Keratinocyte (primary cell): Measurements from ENCODE around the gene ZNF14. TPM values are rescaled to one million over a fixed set of nuclear protein-coding genes. Genes with fewer than 3 reads are reported as not detected.

Experiments
- DNase-seq: peaks from one replicate; pipeline ENCODE4 v3.0.0-alpha.2; 2011; ENCODE audit warnings: low read depth, missing footprints, low spot score
- FAIRE-seq: peaks from 2 replicates; lab custom pipeline; 2011; peaks lifted over from hg19 to GRCh38; lab: Jason Lieb, UNC
- H2AFZ ChIP-seq: 2 replicates; pipeline ENCODE4 v1.6.0; 2012; ENCODE audit warnings: low read length, control low read depth, inconsistent platforms; ENCODE audit not compliant: control insufficient read depth
- H3K27ac ChIP-seq: 2 replicates; pipeline ENCODE4 v1.5.1; 2011; ENCODE audit warnings: low read length; ENCODE audit not compliant: control insufficient read depth, insufficient read depth
- H3K27me3 ChIP-seq: 3 replicates; pipeline ENCODE4 v1.6.0; 2011; ENCODE audit warnings: low read length; ENCODE audit not compliant: control insufficient read depth, insufficient read depth; ENCODE audit errors: extremely low read depth
- H3K36me3 ChIP-seq, 2 experiments: 2 replicates in 1 of 2; 3 replicates in 1 of 2; pipeline ENCODE4 v1.5.1; 2011; ENCODE audit warnings: low read length in 2 of 2, mild to moderate bottlenecking in 1 of 2; ENCODE audit not compliant: control insufficient read depth in 2 of 2, insufficient read depth in 2 of 2; ENCODE audit errors: extremely low read depth in 1 of 2
- H3K4me1 ChIP-seq: 3 replicates; pipeline ENCODE4 v1.5.1; 2011; ENCODE audit warnings: low read length; ENCODE audit not compliant: control insufficient read depth, insufficient read depth; ENCODE audit errors: extremely low read depth
- H3K4me2 ChIP-seq: 3 replicates; pipeline ENCODE4 v1.6.0; 2011; ENCODE audit warnings: low read depth, low read length; ENCODE audit not compliant: control insufficient read depth, insufficient read depth; ENCODE audit errors: extremely low read depth
- H3K4me3 ChIP-seq, 3 experiments: fragments of 200-600 bp in 1 of 3; sonication (generic) in 1 of 3; 2 replicates in 2 of 3; 3 replicates in 1 of 3; pipeline ENCODE4 v1.5.1; 2011 to 2016; ENCODE audit warnings: low read length in 3 of 3, mild to moderate bottlenecking in 3 of 3, control low read depth in 2 of 3, inconsistent platforms in 1 of 3, low read depth in 1 of 3, mixed read lengths in 1 of 3, mixed run types in 1 of 3, moderate library complexity in 1 of 3; ENCODE audit not compliant: control insufficient read depth in 2 of 3, insufficient read depth in 2 of 3; ENCODE audit errors: extremely low read depth in 1 of 3
- H3K79me2 ChIP-seq: 2 replicates; pipeline ENCODE4 v1.6.0; 2012; ENCODE audit warnings: low read length; ENCODE audit not compliant: control insufficient read depth, insufficient read depth
- H3K9ac ChIP-seq: 3 replicates; pipeline ENCODE4 v1.6.0; 2011; ENCODE audit warnings: low read length; ENCODE audit not compliant: control insufficient read depth, insufficient read depth; ENCODE audit errors: extremely low read depth
- H3K9me1 ChIP-seq: 3 replicates; pipeline ENCODE4 v1.6.0; 2011; ENCODE audit warnings: low read length; ENCODE audit not compliant: control insufficient read depth, insufficient read depth; ENCODE audit errors: extremely low read depth
- H3K9me3 ChIP-seq: 2 replicates; pipeline ENCODE4 v1.5.1; 2012; ENCODE audit warnings: low read depth, low read length; ENCODE audit not compliant: control insufficient read depth
- H4K20me1 ChIP-seq: 3 replicates; pipeline ENCODE4 v1.6.0; 2011; ENCODE audit warnings: low read length; ENCODE audit not compliant: control insufficient read depth, insufficient read depth; ENCODE audit errors: extremely low read depth
- EZH2 ChIP-seq: IDR thresholded peaks from one replicate; pipeline ENCODE4 v1.6.1; 2012; ENCODE audit warnings: inconsistent platforms, mild to moderate bottlenecking, low read length, moderate library complexity
- dilution Hi-C: fragments of 300-500 bp; cut with MboI; formaldehyde crosslinking; loops from one replicate; pipeline ENCODE4 v1.7.0; 2020; ENCODE audit warnings: low sequenced_read_pairs; ENCODE audit not compliant: extremely low pct_ligation_motif_present
- polyA plus RNA-seq, 5 experiments: library from polyadenylated mRNA; depleted of rRNA in 3 of 5; stranded (reverse) in 3 of 5; stranded (forward) in 1 of 5; unstranded in 1 of 5; fragments of >200 nt; gene quantifications; 1 replicate in 1 of 5; 2 replicates in 3 of 5; 3 replicates in 1 of 5; pipeline versions ENCODE4 v1.2.1 to v1.2.3, GENCODE V29; 2011 to 2012; ENCODE audit warnings: missing spikeins in 2 of 5, low read depth in 1 of 5, low replicate concordance in 1 of 5
- TF ChIP-seq, protein P1 (sequence below), 3 experiments: IDR thresholded peaks in 1 of 3; conservative IDR thresholded peaks in 1 of 3; optimal IDR thresholded peaks in 1 of 3; 2 replicates in 2 of 3; 3 replicates in 1 of 3; pipeline versions ENCODE3 to v1.5.1; 2011; ENCODE audit warnings: low read length in 3 of 3, mild to moderate bottlenecking in 3 of 3, moderate library complexity in 2 of 3, control low read depth in 1 of 3, inconsistent platforms in 1 of 3; ENCODE audit not compliant: insufficient read depth in 2 of 3; ENCODE audit errors: extremely low read depth in 1 of 3

Gene ZNF14
- polyA plus RNA-seq, 1 donor (not counting 4 experiments of a cell fraction or from before 2014, with no cell fraction given), result 2.1 TPM

DNA sequence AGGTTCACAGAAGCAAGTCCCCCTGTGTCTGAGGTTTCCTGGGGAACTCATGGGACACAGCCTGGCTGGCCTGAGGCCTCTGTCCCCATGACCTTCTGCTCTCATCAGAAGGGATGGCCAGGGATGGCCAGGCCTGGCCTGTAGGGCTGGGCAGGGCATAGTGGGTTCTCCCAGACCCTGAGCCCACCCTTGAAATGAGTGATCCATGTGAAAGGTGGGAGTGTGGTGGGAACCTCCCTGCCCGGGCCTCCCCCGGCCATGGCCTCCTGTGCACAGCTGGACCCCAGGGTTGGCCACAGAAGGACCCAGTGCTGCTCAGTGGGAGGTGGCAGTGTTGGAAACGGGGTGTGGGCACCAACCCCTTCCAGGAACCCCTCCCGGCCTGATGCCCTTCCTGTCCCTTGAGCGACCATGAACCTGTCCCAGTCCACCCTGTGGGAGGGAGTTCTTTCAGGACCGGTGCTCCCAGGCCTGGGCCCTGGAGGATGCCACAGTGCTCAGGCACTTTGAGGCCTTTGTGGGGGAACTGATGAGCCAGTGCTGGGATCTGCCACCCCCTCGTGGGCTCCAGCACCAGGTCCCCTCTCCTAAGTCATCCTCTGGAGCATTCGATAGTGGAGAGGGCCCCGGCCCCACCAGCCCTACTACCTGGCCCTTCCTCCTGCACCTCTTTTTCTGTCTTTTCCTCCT, 15.5 kb upstream of the ZNF14 start:
- Histone ChIP-seq H4K20me1 (no peaks in the 10 kb centered on the region), H3K4me2 (no peak overlapping the region), H2AFZ (no peak overlapping the region), H3K36me3 (no peaks in the 10 kb centered on the region), H3K79me2 (no peaks in the 10 kb centered on the region), H3K9me1 (no peaks in the 10 kb centered on the region), H3K9ac (no peak overlapping the region), H3K27me3 (no peaks in the 10 kb centered on the region), H3K4me1 (no peaks in the 10 kb centered on the region), H3K27ac (no peak overlapping the region), H3K4me3 (no peak overlapping the region), H3K9me3 (peaks cover 29% of the 10 kb centered on the region)
- dilution Hi-C loops, result no loop called here
- TF ChIP-seq EZH2, result no peak
- TF ChIP-seq, protein P1, sequence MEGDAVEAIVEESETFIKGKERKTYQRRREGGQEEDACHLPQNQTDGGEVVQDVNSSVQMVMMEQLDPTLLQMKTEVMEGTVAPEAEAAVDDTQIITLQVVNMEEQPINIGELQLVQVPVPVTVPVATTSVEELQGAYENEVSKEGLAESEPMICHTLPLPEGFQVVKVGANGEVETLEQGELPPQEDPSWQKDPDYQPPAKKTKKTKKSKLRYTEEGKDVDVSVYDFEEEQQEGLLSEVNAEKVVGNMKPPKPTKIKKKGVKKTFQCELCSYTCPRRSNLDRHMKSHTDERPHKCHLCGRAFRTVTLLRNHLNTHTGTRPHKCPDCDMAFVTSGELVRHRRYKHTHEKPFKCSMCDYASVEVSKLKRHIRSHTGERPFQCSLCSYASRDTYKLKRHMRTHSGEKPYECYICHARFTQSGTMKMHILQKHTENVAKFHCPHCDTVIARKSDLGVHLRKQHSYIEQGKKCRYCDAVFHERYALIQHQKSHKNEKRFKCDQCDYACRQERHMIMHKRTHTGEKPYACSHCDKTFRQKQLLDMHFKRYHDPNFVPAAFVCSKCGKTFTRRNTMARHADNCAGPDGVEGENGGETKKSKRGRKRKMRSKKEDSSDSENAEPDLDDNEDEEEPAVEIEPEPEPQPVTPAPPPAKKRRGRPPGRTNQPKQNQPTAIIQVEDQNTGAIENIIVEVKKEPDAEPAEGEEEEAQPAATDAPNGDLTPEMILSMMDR (optimal IDR thresholded peaks at IDR 0.05 in 1 of 3, IDR thresholded peaks at IDR 0.05 in 1 of 3, conservative IDR thresholded peaks at IDR 0.05 in 1 of 3; ENCODE audit: extremely low read depth in 1 of 3, insufficient read depth in 2 of 3, low read length in 3 of 3), result no peak
- no peak for DNase-seq
- no peak for FAIRE-seq

- Histone ChIP-seq H3K79me2 (no peaks in the 10 kb centered on the region), H3K36me3 (no peaks in the 10 kb centered on the region), H3K4me2 (no peak overlapping the region), H3K9ac (no peak overlapping the region), H3K27me3 (no peaks in the 10 kb centered on the region), H3K27ac (no peak overlapping the region), H3K9me3 (peaks cover 28% of the 10 kb centered on the region), H3K4me3 (no peak overlapping the region), H2AFZ (no peak overlapping the region), H3K4me1 (no peaks in the 10 kb centered on the region), H4K20me1 (no peaks in the 10 kb centered on the region), H3K9me1 (no peaks in the 10 kb centered on the region)
- dilution Hi-C loops, result no loop called here
- no peak for TF ChIP-seq EZH2
- TF ChIP-seq, protein P1 (optimal IDR thresholded peaks at IDR 0.05 in 1 of 3, IDR thresholded peaks at IDR 0.05 in 1 of 3, conservative IDR thresholded peaks at IDR 0.05 in 1 of 3; ENCODE audit: extremely low read depth in 1 of 3, insufficient read depth in 2 of 3, low read length in 3 of 3), result no peak
- FAIRE-seq (no peak), DNase-seq (no peak)
These were observed 14.7 kb upstream of the ZNF14 start for GRCh38 chr19:19747357-19748220.
